Uterus (tissue), 4 donors: ENCODE measurements around the gene KAT7. TPM values are rescaled to one million over a fixed set of nuclear protein-coding genes. Genes with fewer than 3 reads are reported as not detected.

Source experiments
- DNase-seq, 2 donors: peaks; one replicate each; pipeline ENCODE4 v3.0.0-alpha.2; 2019 to 2020
- H3K27ac ChIP-seq, 2 donors: fragments of 200-600 bp; sonication (generic); 1 replicate in 1 of 2; 2 replicates in 1 of 2; pipeline ENCODE4 v1.5.1; 2016 to 2018
- H3K27me3 ChIP-seq, 2 donors: fragments of 200-600 bp; sonication (generic); one replicate each; pipeline ENCODE4 v1.5.1; 2018 to 2019; ENCODE audit warnings: control low read depth in 1 of 2
- H3K36me3 ChIP-seq, 2 donors: fragments of 200-600 bp; sonication (generic); one replicate each; pipeline ENCODE4 v1.5.1; 2019; ENCODE audit warnings: control low read depth in 1 of 2
- H3K4me1 ChIP-seq, 2 donors: fragments of 200-600 bp; sonication (generic); one replicate each; pipeline ENCODE4 v1.5.1; 2018 to 2019; ENCODE audit warnings: control low read depth in 1 of 2
- H3K4me3 ChIP-seq, 2 donors: fragments of 200-600 bp; sonication (generic); 1 replicate in 1 of 2; 2 replicates in 1 of 2; pipeline ENCODE4 v1.5.1; 2018 to 2019; ENCODE audit warnings: mild to moderate bottlenecking in 1 of 2
- H3K9me3 ChIP-seq, 2 donors: fragments of 200-600 bp; sonication (generic); one replicate each; pipeline ENCODE4 v1.5.1; 2019; ENCODE audit warnings: control low read depth in 1 of 2
- CTCF ChIP-seq, 4 experiments: fragments of 200-600 bp in 2 of 4; fragments of 450-650 bp in 2 of 4; sonication (generic) in 2 of 4; IDR thresholded peaks; one replicate each; pipeline ENCODE4 v1.5.1; 2016 to 2019; ENCODE audit warnings: antibody characterized with exemption in 4 of 4, mild to moderate bottlenecking in 2 of 4, moderate library complexity in 1 of 4
- POLR2A ChIP-seq, 2 donors: fragments of 450-650 bp; IDR thresholded peaks; one replicate each; pipeline ENCODE4 v1.6.1; 2016; ENCODE audit warnings: antibody characterized with exemption in 2 of 2, mild to moderate bottlenecking in 1 of 2, moderate library complexity in 1 of 2
- intact Hi-C: fragments of 100-400 bp; cut with DNase I; formaldehyde crosslinking; loops from one replicate; pipeline ENCODE4 v1.15.1; 2023; ENCODE audit warnings: low total_unique reads
- total RNA-seq, 4 donors: library from RNA; depleted of rRNA in 3 of 4; stranded (reverse); fragments of >200 nt in 3 of 4; gene quantifications; one replicate each; pipeline versions ENCODE4 v1.1.0 to v1.2.4, GENCODE V29; 2014 to 2023
- donor health status: DM: yes; HTN: yes; CAD: no.

The KAT7 gene
- total RNA-seq, 4 donors from 2014 or later = 16.8 to 117 (median 40.8) TPM

- Histone ChIP-seq H3K4me3 (no peak overlapping the region), H3K27ac (no peak overlapping the region), H3K9me3 (no peaks in the 10 kb centered on the region), H3K36me3 (no peaks in the 10 kb centered on the region), H3K27me3 (no peaks in the 10 kb centered on the region), H3K4me1 (no peaks in the 10 kb centered on the region)
- no peak for DNase-seq
- intact Hi-C loops = no loop called here
- no peak for TF ChIP-seq CTCF (IDR thresholded peaks at IDR 0.05)
- TF ChIP-seq POLR2A (IDR thresholded peaks at IDR 0.05) = no peak
Observed at GRCh38 chr17:49819138-49819537, 30.7 kb downstream of the KAT7 start.

DNA sequence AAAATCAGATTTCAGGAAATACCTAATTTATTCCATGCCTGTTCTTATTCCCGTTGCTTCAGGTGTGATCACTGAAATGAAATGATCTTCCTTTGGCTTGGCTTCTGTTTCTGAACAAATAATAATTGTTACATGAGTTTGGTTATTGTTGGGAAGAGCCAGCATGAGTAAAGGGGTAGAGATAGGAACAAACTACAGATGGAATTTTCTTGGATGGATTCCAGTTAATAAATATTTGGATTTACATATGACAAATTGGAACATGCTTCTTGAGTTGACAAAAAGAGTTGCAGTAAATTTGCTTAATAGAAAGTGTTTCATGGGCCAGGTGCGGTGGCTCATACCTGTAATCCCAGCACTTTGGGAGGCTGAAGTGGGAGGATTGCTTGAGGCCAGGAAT is 31.2 kb downstream of the KAT7 start:
- Histone ChIP-seq H3K36me3 (no peaks in the 10 kb centered on the region), H3K4me1 (no peaks in the 10 kb centered on the region), H3K27me3 (no peaks in the 10 kb centered on the region), H3K27ac (no peak overlapping the region), H3K4me3 (no peak overlapping the region), H3K9me3 (no peaks in the 10 kb centered on the region)
- intact Hi-C loops = no loop called here
- DNase-seq = no peak
- TF ChIP-seq CTCF (IDR thresholded peaks at IDR 0.05) (no peak), POLR2A (IDR thresholded peaks at IDR 0.05) (no peak)

DNA sequence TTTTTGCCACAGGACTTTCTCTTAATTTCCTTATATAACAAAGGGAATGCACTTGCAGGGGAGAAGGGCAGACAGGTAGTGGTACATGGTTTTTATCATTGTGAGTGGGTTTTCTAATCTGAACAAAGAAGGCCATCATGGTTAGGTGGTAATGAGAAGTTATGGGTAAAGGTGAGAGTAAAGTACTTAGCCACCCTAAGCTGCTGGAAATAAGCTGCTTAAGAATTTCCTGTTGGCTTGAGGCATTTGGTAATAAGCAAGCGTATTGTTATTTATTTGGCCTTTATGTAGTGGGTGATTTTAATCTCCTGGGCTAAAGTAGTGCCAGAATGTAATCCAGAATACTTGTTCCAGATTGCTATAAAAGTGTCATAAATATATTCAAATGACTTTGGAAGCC is 32.3 kb downstream of the KAT7 start:
- intact Hi-C loops = no loop called here
- H3K36me3 ChIP-seq = no peaks in the 10 kb centered on the region
- H3K27ac ChIP-seq = no peak overlapping the region

GRCh38 chr17:49821466-49821865 is 33.0 kb downstream of the KAT7 start:
- Histone ChIP-seq H3K9me3 (no peaks in the 10 kb centered on the region), H3K4me3 (no peak overlapping the region), H3K27ac (peak overlapping the region in 1 of 2 donors; percentile 22), H3K4me1 (no peaks in the 10 kb centered on the region), H3K36me3 (no peaks in the 10 kb centered on the region), H3K27me3 (no peaks in the 10 kb centered on the region)
- intact Hi-C loops = no loop called here
- DNase-seq = no peak
- no peak for TF ChIP-seq POLR2A (IDR thresholded peaks at IDR 0.05)
- no peak for TF ChIP-seq CTCF (IDR thresholded peaks at IDR 0.05)

More for the DNA sequence above, 32.3 kb downstream of the KAT7 start:
- no peak for TF ChIP-seq CTCF (IDR thresholded peaks at IDR 0.05)
- TF ChIP-seq POLR2A (IDR thresholded peaks at IDR 0.05) = no peak
- no peaks in the 10 kb centered on the region for H3K4me1 ChIP-seq
- no peaks in the 10 kb centered on the region for H3K9me3 ChIP-seq
- no peak for DNase-seq
- H3K4me3 ChIP-seq = no peak overlapping the region
- H3K27me3 ChIP-seq = no peaks in the 10 kb centered on the region

DNA sequence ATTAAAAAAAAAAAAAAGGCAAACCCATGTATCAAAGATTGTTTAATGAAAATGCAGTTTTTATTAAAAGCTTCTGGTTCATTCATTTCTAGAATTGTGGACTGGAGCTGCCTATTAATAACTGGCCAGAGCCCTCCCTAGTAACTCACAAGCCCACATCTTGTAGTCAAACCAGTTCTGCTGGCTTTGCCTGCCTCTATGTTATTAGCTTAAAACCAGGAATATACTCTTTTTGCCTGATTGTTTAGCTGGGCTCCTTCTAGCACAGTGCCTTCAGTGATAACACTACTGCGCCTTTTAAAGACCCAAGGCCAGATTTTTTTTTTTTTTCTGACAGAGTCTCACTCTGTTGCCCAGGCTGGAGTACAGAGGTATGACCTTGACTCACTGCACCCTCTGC is 33.4 kb downstream of the KAT7 start:
- no peak for DNase-seq
- Histone ChIP-seq H3K27me3 (no peaks in the 10 kb centered on the region), H3K27ac (peak overlapping the region in 1 of 2 donors; percentile 12), H3K4me1 (no peaks in the 10 kb centered on the region), H3K4me3 (no peak overlapping the region), H3K9me3 (no peaks in the 10 kb centered on the region), H3K36me3 (no peaks in the 10 kb centered on the region)
- TF ChIP-seq POLR2A (IDR thresholded peaks at IDR 0.05) (no peak), CTCF (IDR thresholded peaks at IDR 0.05) (no peak)
- intact Hi-C loops = no loop called here
